CD14-positive monocyte (primary cell): ENCODE measurements around the gene AIF1. TPM values are rescaled to one million over a fixed set of nuclear protein-coding genes. Genes with fewer than 3 reads are reported as not detected.

Source experiments
- DNase-seq, 3 donors: peaks; one replicate each; pipeline ENCODE4 v3.0.0-alpha.2; 2011 to 2022
- H2AFZ ChIP-seq: 2 replicates; pipeline ENCODE4 v1.6.0; 2012; ENCODE audit warnings: mild to moderate bottlenecking, low read depth, low read length, inconsistent platforms; ENCODE audit not compliant: insufficient read depth, poor library complexity, severe bottlenecking
- H3K27ac ChIP-seq, 2 donors: 1 replicate in 1 of 2; 2 replicates in 1 of 2; pipeline ENCODE4 v1.5.1; 2012 to 2013; ENCODE audit warnings: low read length in 2 of 2, control low read depth in 1 of 2, inconsistent platforms in 1 of 2, low read depth in 1 of 2, mild to moderate bottlenecking in 1 of 2
- H3K27me3 ChIP-seq, 2 donors: one replicate each; pipeline versions ENCODE4 v1.6.0 to v1.6.1; 2011 to 2013; ENCODE audit warnings: low read length in 2 of 2; ENCODE audit not compliant: control insufficient read depth in 2 of 2, insufficient read depth in 2 of 2
- H3K36me3 ChIP-seq, 2 donors: replicated peaks in 1 of 2; 1 replicate in 1 of 2; 2 replicates in 1 of 2; pipeline versions ENCODE4 v1.5.1 to v1.6.1; 2012 to 2013; ENCODE audit warnings: low read length in 2 of 2, control low read depth in 1 of 2, inconsistent platforms in 1 of 2, mild to moderate bottlenecking in 1 of 2; ENCODE audit not compliant: insufficient read depth in 2 of 2, control insufficient read depth in 1 of 2
- H3K4me1 ChIP-seq, 2 donors: 1 replicate in 1 of 2; 2 replicates in 1 of 2; pipeline versions ENCODE4 v1.5.1 to v1.6.1; 2012 to 2013; ENCODE audit warnings: low read length in 2 of 2, control low read depth in 1 of 2, inconsistent platforms in 1 of 2, mild to moderate bottlenecking in 1 of 2, moderate library complexity in 1 of 2; ENCODE audit not compliant: insufficient read depth in 2 of 2, control insufficient read depth in 1 of 2
- H3K4me2 ChIP-seq: replicated peaks from 2 replicates; pipeline ENCODE3; 2012; ENCODE audit warnings: low read length, moderate library complexity, mild to moderate bottlenecking; ENCODE audit not compliant: poor library complexity, severe bottlenecking; ENCODE audit errors: extremely low read depth
- H3K4me3 ChIP-seq, 3 experiments: fragments of 200-600 bp in 1 of 3; sonication (generic) in 1 of 3; replicated peaks in 1 of 3; 1 replicate in 2 of 3; 2 replicates in 1 of 3; pipeline ENCODE4 v1.5.1; 2011 to 2013; ENCODE audit warnings: low read length in 3 of 3, mild to moderate bottlenecking in 3 of 3, control low read depth in 2 of 3, low read depth in 2 of 3, inconsistent platforms in 1 of 3, moderate library complexity in 1 of 3
- H3K79me2 ChIP-seq: 2 replicates; pipeline ENCODE4 v1.6.0; 2012; ENCODE audit warnings: mild to moderate bottlenecking, control low read depth, inconsistent platforms, low read length, moderate library complexity; ENCODE audit not compliant: insufficient read depth
- H3K9ac ChIP-seq: 2 replicates; pipeline ENCODE4 v1.6.0; 2017; ENCODE audit warnings: low read length, mild to moderate bottlenecking; ENCODE audit not compliant: insufficient read depth, poor library complexity, severe bottlenecking
- H3K9me3 ChIP-seq, 2 donors: replicated peaks in 1 of 2; 1 replicate in 1 of 2; 2 replicates in 1 of 2; pipeline versions ENCODE4 v1.5.1 to v1.6.1; 2012 to 2013; ENCODE audit warnings: low read length in 2 of 2, control low read depth in 1 of 2; ENCODE audit not compliant: control insufficient read depth in 1 of 2, insufficient read depth in 1 of 2
- H4K20me1 ChIP-seq: 2 replicates; pipeline ENCODE4 v1.6.0; 2012; ENCODE audit warnings: mild to moderate bottlenecking, low read length, control low read depth, moderate library complexity; ENCODE audit not compliant: insufficient read depth
- H3K27ac Mint-ChIP-seq, 7 donors: one replicate each; pipeline ENCODE4 v1.8.0; 2020; ENCODE audit warnings: mild to moderate bottlenecking in 7 of 7, mixed read lengths in 7 of 7, moderate library complexity in 6 of 7, inconsistent platforms in 2 of 7
- H3K27me3 Mint-ChIP-seq, 3 donors: one replicate each; pipeline ENCODE4 v1.8.0; 2021 to 2022; ENCODE audit warnings: low read depth in 3 of 3, mild to moderate bottlenecking in 3 of 3, mixed read lengths in 3 of 3, moderate library complexity in 3 of 3, inconsistent platforms in 1 of 3
- H3K36me3 Mint-ChIP-seq, 2 donors: one replicate each; pipeline ENCODE4 v1.8.0; 2020; ENCODE audit warnings: mixed read lengths in 2 of 2, inconsistent platforms in 1 of 2, mild to moderate bottlenecking in 1 of 2
- H3K4me1 Mint-ChIP-seq: one replicate; pipeline ENCODE4 v1.8.0; 2020; ENCODE audit warnings: mild to moderate bottlenecking, mixed read lengths
- H3K4me3 Mint-ChIP-seq, 2 donors: one replicate each; pipeline ENCODE4 v1.8.0; 2020; ENCODE audit warnings: mild to moderate bottlenecking in 2 of 2, mixed read lengths in 2 of 2, moderate library complexity in 1 of 2
- H3K9me3 Mint-ChIP-seq, 7 donors: one replicate each; pipeline ENCODE4 v1.8.0; 2020 to 2022; ENCODE audit warnings: mixed read lengths in 7 of 7, mild to moderate bottlenecking in 6 of 7, moderate library complexity in 6 of 7, inconsistent platforms in 2 of 7
- CTCF ChIP-seq: fragments of 200-600 bp; IDR thresholded peaks from one replicate; pipeline ENCODE4 v1.8.0; 2022; ENCODE audit warnings: antibody characterized with exemption, mild to moderate bottlenecking
- WGBS: methylation state at CpG from one replicate; pipeline ENCODE4 v1.1.5; 2013; ENCODE audit warnings: missing lambda C conversion rate; ENCODE audit not compliant: insufficient coverage; 5-methylcytosine and 5-hydroxymethylcytosine counted together
- intact Hi-C, 2 donors: fragments of 100-400 bp; cut with micrococcal nuclease; formaldehyde crosslinking; loops; one replicate each; pipeline versions ENCODE4 v1.15.0 to v1.15.1; 2023
- polyA plus RNA-seq, 3 donors: library from polyadenylated mRNA; depleted of rRNA in 1 of 3; unstranded in 2 of 3; stranded (reverse) in 1 of 3; fragments of 300-500 nt in 2 of 3; fragments of >200 nt in 1 of 3; fragmentation: Illumina TruSeq in 2 of 3; gene quantifications; 1 replicate in 2 of 3; 2 replicates in 1 of 3; pipeline ENCODE4 v1.2.3, GENCODE V29; 2012 to 2021

AIF1 gene
- polyA plus RNA-seq, 3 donors = 952 to 2,310 (median 2,275) TPM

- 50% methylated on average over 4 of the region's 4 CpGs for WGBS
- intact Hi-C loops = no loop called here
- H3K79me2 ChIP-seq = peaks cover 13% of the 10 kb centered on the region
- no peaks in the 10 kb centered on the region for H3K9me3 ChIP-seq
- no peak overlapping the region for H2AFZ ChIP-seq
- no peak overlapping the region for H3K4me2 ChIP-seq
- DNase-seq = no peak
- peaks cover 33% of the 10 kb centered on the region for H3K4me1 Mint-ChIP-seq
- H3K4me3 Mint-ChIP-seq = no peak overlapping the region
- no peak overlapping the region for H3K27ac ChIP-seq
- H4K20me1 ChIP-seq = peaks cover 3% of the 10 kb centered on the region
- peaks cover 0 to 3% (median 0%) of the 10 kb centered on the region in 3 donors for H3K27me3 Mint-ChIP-seq
- H3K27me3 ChIP-seq = no peaks in the 10 kb centered on the region
- peaks cover 0 to 5% (median 0%) of the 10 kb centered on the region in 7 donors for H3K9me3 Mint-ChIP-seq
- H3K9ac ChIP-seq = no peak overlapping the region
- H3K4me3 ChIP-seq = no peak overlapping the region
- no peaks in the 10 kb centered on the region for H3K36me3 ChIP-seq
- TF ChIP-seq CTCF = no peak
- H3K4me1 ChIP-seq = peaks cover 24 to 37% of the 10 kb centered on the region in 2 donors
- H3K27ac Mint-ChIP-seq = peak overlapping the region in 2 of 7 donors; percentile 39 to 61
- peaks cover 0 to 1% of the 10 kb centered on the region in 2 donors for H3K36me3 Mint-ChIP-seq
These were observed 4.1 kb upstream of the AIF1 start for GRCh38 chr6:31610968-31611367.

DNA sequence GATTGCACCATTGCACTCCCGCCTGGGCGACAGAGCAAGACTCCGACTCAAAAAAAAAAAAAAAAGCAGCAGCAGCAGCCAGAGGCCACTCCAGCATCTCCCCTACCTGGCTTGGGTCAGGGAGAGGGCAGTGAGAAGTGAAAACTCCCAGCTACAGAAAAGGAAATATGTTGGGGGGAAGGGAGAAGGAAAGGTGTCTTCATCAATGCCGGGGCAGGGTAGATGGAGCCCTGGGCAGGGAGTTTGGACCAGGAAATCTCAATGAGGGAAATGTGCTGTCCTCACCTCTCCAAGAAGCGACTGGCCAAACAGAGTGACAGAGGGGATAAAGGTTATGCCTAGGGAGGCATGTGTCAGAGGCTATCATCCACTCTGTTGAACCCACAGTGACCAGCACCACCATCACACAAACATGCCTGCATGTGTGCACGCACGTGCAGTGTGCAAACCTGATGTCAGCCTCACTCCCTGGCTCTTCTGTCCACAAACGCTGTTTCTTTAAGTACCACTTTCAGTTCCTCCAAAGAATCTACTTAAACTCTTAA lies 887 bp upstream of the AIF1 start:
- Mint-ChIP-seq H3K9me3 (peaks cover 0 to 1% (median 0%) of the 10 kb centered on the region in 7 donors), H3K4me3 (peak overlapping the region; percentile 91 to 96), H3K27ac (peak overlapping the region; percentile 87 to 96 (median 94)), H3K36me3 (peaks cover 12 to 25% of the 10 kb centered on the region in 2 donors), H3K27me3 (peaks cover 0 to 1% (median 0%) of the 10 kb centered on the region in 3 donors), H3K4me1 (peaks cover 58% of the 10 kb centered on the region)
- intact Hi-C loops = no loop called here
- peaks cover 42 to 61% of the 10 kb centered on the region in 2 donors for H3K4me1 ChIP-seq
- no peaks in the 10 kb centered on the region for H3K9me3 ChIP-seq
- peak overlapping the region; percentile 75 to 99 (median 93) for H3K4me3 ChIP-seq
- peaks cover 10% of the 10 kb centered on the region for H4K20me1 ChIP-seq
- peaks cover 43% of the 10 kb centered on the region for H3K79me2 ChIP-seq
- H3K36me3 ChIP-seq = peaks cover 4 to 11% of the 10 kb centered on the region in 2 donors
- peak overlapping the region; percentile 99 for H3K4me2 ChIP-seq
- no peak for TF ChIP-seq CTCF
- peak; percentile 60 to 83 (median 67) for DNase-seq
- H2AFZ ChIP-seq = peak overlapping the region; percentile 72
- no peak overlapping the region for H3K9ac ChIP-seq
- no CpG with 5 or more reads among the region's 8 CpGs for WGBS
- H3K27ac ChIP-seq = peak overlapping the region; percentile 78 to 86
- no peaks in the 10 kb centered on the region for H3K27me3 ChIP-seq
